Epithelial cell of proximal tubule (primary cell): ENCODE results near the gene SIM2. TPM values are rescaled to one million over a fixed set of nuclear protein-coding genes. Genes with fewer than 3 reads are reported as not detected.

Experiments used
- DNase-seq: peaks from one replicate; pipeline ENCODE4 v3.0.0-alpha.2; 2011; ENCODE audit warnings: low read depth
- H3K4me3 ChIP-seq: 2 replicates; pipeline ENCODE4 v1.5.1; 2011; ENCODE audit warnings: low read depth, mild to moderate bottlenecking, low read length
- total RNA-seq: library from RNA; depleted of rRNA; stranded (reverse); fragments of >200 nt; gene quantifications from 2 replicates; pipeline ENCODE4 v1.2.3, GENCODE V29; 2015
- TF ChIP-seq, protein P1 (sequence below): conservative IDR thresholded peaks from 2 replicates; pipeline ENCODE4 v1.5.1; 2012; ENCODE audit warnings: low read depth, mild to moderate bottlenecking, low read length

The SIM2 gene
- total RNA-seq, 1 donor from 2014 or later = 22.3 TPM

DNA sequence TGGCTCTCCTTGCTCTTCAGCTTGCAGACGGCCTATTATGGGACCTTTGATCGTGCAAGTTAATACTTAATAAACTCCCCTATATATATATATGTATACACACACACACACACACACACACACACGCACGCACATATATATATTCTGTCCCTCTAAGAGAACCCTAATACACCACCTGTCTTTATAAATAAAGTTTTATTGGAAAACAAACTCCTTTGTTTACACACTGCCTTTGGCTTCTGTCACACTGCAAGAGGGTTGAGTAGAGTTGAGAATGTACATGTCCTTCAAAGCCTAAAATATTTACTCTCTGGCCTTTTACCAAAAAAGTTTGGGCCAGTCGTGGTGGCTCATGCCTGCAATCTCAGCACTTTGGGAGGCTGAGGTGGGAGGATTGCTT is 26.2 kb upstream of the SIM2 start:
- DNase-seq = no peak
- H3K4me3 ChIP-seq = no peak overlapping the region
- TF ChIP-seq, protein P1, sequence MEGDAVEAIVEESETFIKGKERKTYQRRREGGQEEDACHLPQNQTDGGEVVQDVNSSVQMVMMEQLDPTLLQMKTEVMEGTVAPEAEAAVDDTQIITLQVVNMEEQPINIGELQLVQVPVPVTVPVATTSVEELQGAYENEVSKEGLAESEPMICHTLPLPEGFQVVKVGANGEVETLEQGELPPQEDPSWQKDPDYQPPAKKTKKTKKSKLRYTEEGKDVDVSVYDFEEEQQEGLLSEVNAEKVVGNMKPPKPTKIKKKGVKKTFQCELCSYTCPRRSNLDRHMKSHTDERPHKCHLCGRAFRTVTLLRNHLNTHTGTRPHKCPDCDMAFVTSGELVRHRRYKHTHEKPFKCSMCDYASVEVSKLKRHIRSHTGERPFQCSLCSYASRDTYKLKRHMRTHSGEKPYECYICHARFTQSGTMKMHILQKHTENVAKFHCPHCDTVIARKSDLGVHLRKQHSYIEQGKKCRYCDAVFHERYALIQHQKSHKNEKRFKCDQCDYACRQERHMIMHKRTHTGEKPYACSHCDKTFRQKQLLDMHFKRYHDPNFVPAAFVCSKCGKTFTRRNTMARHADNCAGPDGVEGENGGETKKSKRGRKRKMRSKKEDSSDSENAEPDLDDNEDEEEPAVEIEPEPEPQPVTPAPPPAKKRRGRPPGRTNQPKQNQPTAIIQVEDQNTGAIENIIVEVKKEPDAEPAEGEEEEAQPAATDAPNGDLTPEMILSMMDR = no peak

DNA sequence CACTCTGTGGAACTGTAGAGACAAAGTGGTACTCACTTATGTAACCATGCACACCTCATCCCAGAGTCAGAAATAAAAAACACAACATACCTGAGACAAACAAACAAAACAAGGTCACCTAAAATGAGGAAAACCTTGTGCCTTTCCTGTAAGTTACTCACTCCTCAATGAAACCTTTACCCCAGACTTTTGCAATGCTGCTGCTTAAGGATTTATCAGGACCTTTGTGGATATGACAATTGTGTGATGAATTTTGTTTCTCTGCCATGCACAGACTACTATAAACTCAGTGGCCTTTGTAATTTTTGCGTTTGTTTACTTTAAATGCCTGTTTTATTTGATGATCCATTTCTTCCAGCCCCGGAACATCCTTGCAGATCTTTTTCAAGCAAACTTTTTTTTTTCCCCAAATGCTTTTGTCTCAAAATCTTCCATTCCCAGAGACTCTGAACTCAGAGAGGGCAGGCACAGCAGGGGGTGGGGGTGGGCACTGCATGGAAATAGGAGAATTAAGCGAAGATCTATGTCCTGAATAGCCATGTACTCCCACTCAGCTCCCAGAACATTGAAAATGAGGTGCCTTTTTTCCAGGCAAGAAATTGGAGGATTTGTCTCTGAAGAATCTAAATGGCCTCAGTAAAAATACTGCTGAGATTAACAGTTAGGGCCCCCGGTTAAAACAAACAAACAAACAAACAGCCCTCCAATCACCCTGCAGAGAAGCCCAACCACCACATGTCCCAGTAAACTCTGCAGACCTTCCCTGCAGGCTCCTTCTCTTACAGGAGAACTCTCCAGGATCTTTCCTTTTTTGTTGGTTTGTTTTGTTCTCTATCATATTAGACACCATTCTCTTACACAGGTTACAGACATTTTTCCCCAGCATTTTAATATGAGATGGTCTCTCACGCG is 22.6 kb upstream of the SIM2 start:
- DNase-seq = no peak
- TF ChIP-seq, protein P1 = no peak
- H3K4me3 ChIP-seq = no peak overlapping the region

DNA sequence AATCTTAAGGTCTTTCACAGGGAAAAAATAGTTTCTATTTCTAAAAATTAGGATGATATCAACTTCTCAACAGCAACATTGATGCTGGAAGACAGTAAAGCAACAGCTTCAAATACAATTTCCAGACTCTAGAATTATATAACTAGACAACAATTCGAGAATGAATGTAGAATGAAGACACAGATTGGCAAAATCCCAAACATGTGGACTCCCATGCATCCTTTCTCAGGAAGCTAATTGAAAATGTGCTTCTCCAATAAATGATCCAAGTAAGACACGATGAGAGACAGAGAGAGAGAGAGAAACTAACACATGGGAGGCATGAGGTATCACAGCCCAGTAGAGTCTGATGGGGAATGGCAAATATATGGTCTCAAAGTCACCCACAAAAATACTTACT is 21.5 kb upstream of the SIM2 start:
- TF ChIP-seq, protein P1 = no peak
- no peak for DNase-seq
- H3K4me3 ChIP-seq = no peak overlapping the region

DNA sequence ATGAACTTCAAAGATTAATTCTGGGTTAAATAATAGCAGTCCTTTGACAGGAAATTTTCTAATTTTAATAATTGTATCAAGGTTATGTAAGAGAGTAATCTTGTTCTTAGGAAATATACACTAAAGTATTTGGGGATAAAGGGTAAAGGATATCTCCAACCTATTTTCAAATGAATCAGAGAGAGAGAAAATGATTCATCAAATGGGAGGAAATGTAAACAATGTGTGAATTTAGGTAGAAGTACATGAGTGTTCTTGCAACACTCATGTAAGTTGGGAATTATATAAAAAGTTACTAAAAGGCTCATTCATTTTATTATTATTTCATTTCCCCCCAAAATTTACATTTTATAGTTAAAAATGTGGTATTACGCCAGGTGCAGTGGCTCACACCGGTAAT is 20.4 kb upstream of the SIM2 start:
- no peak for DNase-seq
- H3K4me3 ChIP-seq = no peak overlapping the region
- TF ChIP-seq, protein P1 = no peak

DNA sequence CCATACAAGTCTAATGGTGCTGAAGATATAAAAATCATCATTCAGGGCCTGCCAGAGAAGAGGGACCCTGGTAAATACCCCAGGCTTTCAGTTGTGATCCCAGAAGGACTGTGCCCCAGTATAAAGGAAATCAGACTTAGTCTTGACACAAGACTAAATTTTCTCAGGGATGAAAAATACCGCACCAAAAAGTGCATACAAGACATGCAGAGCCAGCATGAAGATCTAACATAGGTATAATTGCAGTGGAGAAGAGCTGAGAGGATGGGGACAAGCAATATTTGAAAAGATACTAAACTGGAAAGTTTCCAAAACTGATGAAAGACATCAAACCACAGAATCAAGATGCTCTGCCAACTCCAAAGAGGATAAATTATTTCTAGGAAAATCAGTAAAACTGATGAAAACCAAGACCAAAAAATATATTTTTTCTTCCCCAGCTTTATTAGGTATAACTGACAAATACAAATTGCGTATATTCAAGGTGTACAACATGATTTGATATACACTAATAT is 17.7 kb upstream of the SIM2 start:
- no peak for DNase-seq

DNA sequence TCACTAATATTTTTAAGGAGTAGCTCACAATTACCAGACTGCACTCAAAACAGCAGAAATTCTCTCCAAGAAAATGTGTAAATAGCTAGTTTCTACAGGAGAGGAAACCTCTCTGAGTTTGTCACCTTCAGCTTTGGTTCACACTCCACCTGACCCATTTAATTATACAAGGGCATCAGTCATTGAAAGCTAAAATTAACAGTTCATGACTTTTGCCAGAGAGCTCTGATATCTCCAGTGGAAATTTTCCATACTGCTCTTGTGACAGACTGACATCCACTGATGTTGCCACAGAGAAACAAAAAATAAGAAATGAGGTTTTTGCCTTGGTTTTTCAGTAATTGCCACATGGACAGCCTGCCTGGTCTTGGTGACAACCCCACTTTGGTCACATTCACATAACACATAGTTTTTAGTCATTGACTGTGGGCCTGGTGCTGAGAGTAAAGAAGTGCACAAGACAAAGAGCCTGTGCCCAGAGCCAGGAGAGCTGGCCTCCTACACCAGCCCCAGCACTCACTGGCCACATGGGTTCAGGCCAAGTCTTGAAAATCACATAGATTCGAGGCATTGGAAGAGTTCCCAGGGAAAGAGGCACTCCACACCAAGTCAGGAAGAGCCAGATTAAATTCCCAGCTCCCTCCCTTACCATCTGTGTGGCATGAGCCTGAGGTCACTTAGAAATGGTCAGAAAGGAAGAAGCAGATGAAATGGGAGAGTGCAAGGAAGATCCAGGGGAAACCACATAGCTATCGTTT is 13.8 kb upstream of the SIM2 start:
- TF ChIP-seq, protein P1 = no peak
- DNase-seq = no peak
- H3K4me3 ChIP-seq = no peak overlapping the region

More for the DNA sequence above, 17.7 kb upstream of the SIM2 start:
- no peak overlapping the region for H3K4me3 ChIP-seq
- TF ChIP-seq, protein P1 = no peak
